Daoy (cell line): Measurements from ENCODE around the gene C14orf119. TPM values are rescaled to one million over a fixed set of nuclear protein-coding genes. Genes with fewer than 3 reads are reported as not detected.

Experiments
- DNase-seq: peaks from one replicate; pipeline ENCODE4 v3.0.0-alpha.2; 2015; ENCODE audit warnings: low read depth
- total RNA-seq: library from RNA; depleted of rRNA; stranded (reverse); fragments of >200 nt; shearing (Covaris generic); gene quantifications from 2 replicates; pipeline ENCODE4 v1.2.3, GENCODE V29; 2014; rRNA removed

Gene C14orf119
- total RNA-seq, 1 experiment from 2014 or later: 80.1 TPM

- no peak for DNase-seq
Measured at GRCh38 chr14:23148591-23149249, 53.4 kb downstream of the C14orf119 start.

- no peak for DNase-seq
Measured at GRCh38 chr14:23149745-23150144, 54.4 kb downstream of the C14orf119 start.

Other genes starting within 250 kb of the C14orf119 start
- gene LRP10, start 223.8 kb upstream of the C14orf119 start, total RNA-seq: 17.3 and 21.1 TPM in 2 replicates
- gene REM2, start 212.3 kb upstream of the C14orf119 start, total RNA-seq: 0.74 TPM in 1 of 2 replicates, not detected in the other
- gene RBM23, start 176.4 kb upstream of the C14orf119 start, total RNA-seq: 105 and 120 TPM in 2 replicates
- 150 and 184 TPM in 2 replicates for gene PRMT5, start 166.1 kb upstream of the C14orf119 start, total RNA-seq
- 31.0 and 42.7 TPM in 2 replicates for gene HAUS4, start 138.4 kb upstream of the C14orf119 start, total RNA-seq
- 70.2 and 94.8 TPM in 2 replicates for gene AJUBA, start 113.0 kb upstream of the C14orf119 start, total RNA-seq
- 4.6 and 7.8 TPM in 2 replicates for gene C14orf93, start 85.4 kb upstream of the C14orf119 start, total RNA-seq
- 476 and 523 TPM in 2 replicates for gene PSMB5, start 60.6 kb upstream of the C14orf119 start, total RNA-seq
- gene PSMB11, start 53.3 kb upstream of the C14orf119 start, total RNA-seq: not detected in 2 replicates
- gene CDH24, start 38.0 kb upstream of the C14orf119 start, total RNA-seq: 4.2 and 5.5 TPM in 2 replicates
- gene ACIN1, start 369 bp upstream of the C14orf119 start, total RNA-seq: 62.3 and 79.3 TPM in 2 replicates
- gene CIROP, start 9.5 kb downstream of the C14orf119 start, total RNA-seq: not detected in 2 replicates
- gene CEBPE, start 23.8 kb downstream of the C14orf119 start, total RNA-seq: not detected in 2 replicates
- 0.91 TPM in 1 of 2 replicates, not detected in the other for gene SLC7A8, start 88.2 kb downstream of the C14orf119 start, total RNA-seq
- not detected in 2 replicates for gene RNF212B, start 142.4 kb downstream of the C14orf119 start, total RNA-seq
- 5.8 and 6.9 TPM in 2 replicates for gene HOMEZ, start 190.6 kb downstream of the C14orf119 start, total RNA-seq
- gene PPP1R3E, start 207.4 kb downstream of the C14orf119 start, total RNA-seq: 1.5 and 2.6 TPM in 2 replicates
- 7.4 and 16.8 TPM in 2 replicates for gene BCL2L2, start 211.3 kb downstream of the C14orf119 start, total RNA-seq
- gene PABPN1, start 226.0 kb downstream of the C14orf119 start, total RNA-seq: 92.2 and 127 TPM in 2 replicates